IMR-90 (cell line): Measurements from ENCODE around the gene CIC. TPM values are rescaled to one million over a fixed set of nuclear protein-coding genes. Genes with fewer than 3 reads are reported as not detected.

ENCODE experiments used
- CHD1 ChIP-seq: IDR thresholded peaks from 2 replicates; pipeline ENCODE4 v1.6.1; 2012; ENCODE audit warnings: low read depth, low read length, improper control_type of control experiment
- FOS ChIP-seq: fragments of 150-350 bp; IDR thresholded peaks from 2 replicates; pipeline ENCODE4 v1.6.1; 2016; ENCODE audit warnings: low read depth, low read length
- polyA plus RNA-seq, 3 experiments: library from polyadenylated mRNA; depleted of rRNA; stranded (reverse); fragments of >200 nt; gene quantifications; 2 replicates each; pipeline ENCODE4 v1.2.3, GENCODE V29; 2012; ENCODE audit warnings: low replicate concordance in 1 of 3
- total RNA-seq: library from RNA; depleted of rRNA; stranded (reverse); fragments of >200 nt; gene quantifications from 2 replicates; pipeline ENCODE4 v1.2.3, GENCODE V29; 2012
- TF ChIP-seq, protein P1 (sequence below): fragments of 150-350 bp; IDR thresholded peaks from 2 replicates; pipeline ENCODE4 v1.6.1; 2016; ENCODE audit warnings: low read depth, mild to moderate bottlenecking, low read length, moderate library complexity, borderline replicate concordance
- TF ChIP-seq, protein P2 (sequence below): fragments of 150-350 bp; IDR thresholded peaks from 2 replicates; pipeline ENCODE4 v1.6.1; 2017; ENCODE audit warnings: mild to moderate bottlenecking, antibody characterized with exemption, low read length, low read depth

Gene CIC
- total and polyA plus RNA-seq, 2 of the 4 experiments (the other 2 are of a cell fraction): 1.8 to 23.2 TPM

DNA sequence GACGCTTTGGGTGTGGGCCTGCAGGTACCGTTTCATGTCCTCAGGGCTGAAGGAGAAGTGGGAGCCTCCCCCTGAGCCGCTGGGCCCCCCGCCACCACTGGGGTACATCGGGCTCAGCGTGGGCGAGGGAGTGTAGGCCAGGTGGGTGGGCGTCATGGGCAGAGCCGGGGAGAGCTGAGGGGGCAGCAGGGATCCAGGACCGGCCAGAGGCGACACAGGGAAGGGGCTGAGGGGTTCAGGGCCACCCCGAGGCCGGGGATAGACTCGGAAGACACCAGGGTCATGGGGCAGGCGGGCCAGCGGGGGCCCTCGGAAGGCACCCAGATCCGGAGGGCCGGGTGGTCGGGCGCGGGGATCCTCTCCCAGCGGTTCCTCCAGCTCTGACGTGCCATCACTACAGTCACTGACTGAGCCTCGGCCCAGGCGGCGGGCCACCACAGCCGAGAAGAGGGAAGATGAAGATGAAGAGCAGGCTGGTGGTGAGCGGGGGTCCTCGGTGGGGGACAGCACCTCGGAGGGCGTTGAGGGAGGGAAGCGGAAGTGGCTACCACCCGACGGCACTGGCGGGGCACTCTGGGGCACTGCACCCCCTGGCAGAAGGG, 19.8 kb upstream of the CIC start (continued):
- TF ChIP-seq, protein P1, sequence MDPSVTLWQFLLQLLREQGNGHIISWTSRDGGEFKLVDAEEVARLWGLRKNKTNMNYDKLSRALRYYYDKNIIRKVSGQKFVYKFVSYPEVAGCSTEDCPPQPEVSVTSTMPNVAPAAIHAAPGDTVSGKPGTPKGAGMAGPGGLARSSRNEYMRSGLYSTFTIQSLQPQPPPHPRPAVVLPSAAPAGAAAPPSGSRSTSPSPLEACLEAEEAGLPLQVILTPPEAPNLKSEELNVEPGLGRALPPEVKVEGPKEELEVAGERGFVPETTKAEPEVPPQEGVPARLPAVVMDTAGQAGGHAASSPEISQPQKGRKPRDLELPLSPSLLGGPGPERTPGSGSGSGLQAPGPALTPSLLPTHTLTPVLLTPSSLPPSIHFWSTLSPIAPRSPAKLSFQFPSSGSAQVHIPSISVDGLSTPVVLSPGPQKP: no peak
- TF ChIP-seq, protein P2, sequence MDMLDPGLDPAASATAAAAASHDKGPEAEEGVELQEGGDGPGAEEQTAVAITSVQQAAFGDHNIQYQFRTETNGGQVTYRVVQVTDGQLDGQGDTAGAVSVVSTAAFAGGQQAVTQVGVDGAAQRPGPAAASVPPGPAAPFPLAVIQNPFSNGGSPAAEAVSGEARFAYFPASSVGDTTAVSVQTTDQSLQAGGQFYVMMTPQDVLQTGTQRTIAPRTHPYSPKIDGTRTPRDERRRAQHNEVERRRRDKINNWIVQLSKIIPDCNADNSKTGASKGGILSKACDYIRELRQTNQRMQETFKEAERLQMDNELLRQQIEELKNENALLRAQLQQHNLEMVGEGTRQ: no peak
- TF ChIP-seq FOS: no peak
- TF ChIP-seq CHD1: no peak
